Activated CD8-positive, alpha-beta T cell treated with anti-CD3 and anti-CD28 coated beads, Interleukin-2, amount 10 ng/mL, durations not matched to agents 7 days and 5 days (primary cell): ENCODE results near the gene TMEM132A. TPM values are rescaled to one million over a fixed set of nuclear protein-coding genes. Genes with fewer than 3 reads are reported as not detected.

Experiments
- ATAC-seq: fragments of 150-1000 bp; cut with Tn5 transposase; one replicate; pipeline ENCODE4 v1.10.0; 2021; ENCODE audit warnings: moderate library complexity
- CTCF ChIA-PET: fragments of 350-600 bp; sonication (Branson Sonifier 250); formaldehyde crosslinking; loops from one replicate; lab custom pipeline; 2021; ENCODE audit warnings: antibody characterized with exemption; lab: Charles Lee
- POLR2A ChIA-PET: fragments of 350-600 bp; sonication (Branson Sonifier 250); formaldehyde crosslinking; loops from one replicate; lab custom pipeline; 2021; ENCODE audit warnings: antibody characterized with exemption; lab: Charles Lee
- DNase-seq: peaks from one replicate; pipeline ENCODE4 v3.0.0-alpha.2; 2020
- H3K27ac Mint-ChIP-seq: one replicate; pipeline ENCODE4 v1.8.0; 2021; ENCODE audit warnings: mild to moderate bottlenecking, mixed read lengths
- H3K27me3 Mint-ChIP-seq: one replicate; pipeline ENCODE4 v1.8.0; 2021; ENCODE audit warnings: low read depth, mixed read lengths
- H3K36me3 Mint-ChIP-seq: one replicate; pipeline ENCODE4 v1.8.0; 2021; ENCODE audit warnings: low read depth, mixed read lengths
- H3K4me1 Mint-ChIP-seq: one replicate; pipeline ENCODE4 v1.8.0; 2021; ENCODE audit warnings: low read depth, mixed read lengths
- H3K4me3 Mint-ChIP-seq: one replicate; pipeline ENCODE4 v1.8.0; 2021; ENCODE audit warnings: mild to moderate bottlenecking, mixed read lengths
- H3K9me3 Mint-ChIP-seq: one replicate; pipeline ENCODE4 v1.8.0; 2022; ENCODE audit warnings: mixed read lengths; ENCODE audit not compliant: insufficient read depth
- total RNA-seq, 2 experiments: library from RNA; stranded (reverse); gene quantifications; one replicate each; pipeline ENCODE4 v1.2.3, GENCODE V29; 2021

Gene TMEM132A
- under 1 TPM; 0.37 to 0.47 TPM for total RNA-seq

- peaks cover 25% of the 10 kb centered on the region for H3K27me3 Mint-ChIP-seq
- ChIA-PET POLR2A (interaction anchor here (1.1 to 1.6 kb wide), 2 partner anchors 9 to 11 kb away, joined by 4 to 6 read pairs; partner anchors contain the start of gene TMEM109), CTCF (interaction anchor here (1.4 kb wide), 2 partner anchors 9 to 16 kb away, joined by 3 to 11 read pairs; no protein-coding TSS in a partner anchor)
- no peak within 1 kb of the TSS for H3K27ac Mint-ChIP-seq
- DNase-seq: no peak
- peaks cover 35% of the 10 kb centered on the region for H3K36me3 Mint-ChIP-seq
- H3K4me3 Mint-ChIP-seq: peak within 1 kb of the TSS; percentile 53
- no peaks in the 10 kb centered on the region for H3K9me3 Mint-ChIP-seq
- peaks cover 13% of the 10 kb centered on the region for H3K4me1 Mint-ChIP-seq
- ATAC-seq: peak; percentile 42
Observed at GRCh38 chr11:60924110-60924905, at the start of gene TMEM132A. TSS of gene TMEM132A (plus strand) at chr11:60924460. CDS start at chr11:60924634, 174 bp downstream.

DNA sequence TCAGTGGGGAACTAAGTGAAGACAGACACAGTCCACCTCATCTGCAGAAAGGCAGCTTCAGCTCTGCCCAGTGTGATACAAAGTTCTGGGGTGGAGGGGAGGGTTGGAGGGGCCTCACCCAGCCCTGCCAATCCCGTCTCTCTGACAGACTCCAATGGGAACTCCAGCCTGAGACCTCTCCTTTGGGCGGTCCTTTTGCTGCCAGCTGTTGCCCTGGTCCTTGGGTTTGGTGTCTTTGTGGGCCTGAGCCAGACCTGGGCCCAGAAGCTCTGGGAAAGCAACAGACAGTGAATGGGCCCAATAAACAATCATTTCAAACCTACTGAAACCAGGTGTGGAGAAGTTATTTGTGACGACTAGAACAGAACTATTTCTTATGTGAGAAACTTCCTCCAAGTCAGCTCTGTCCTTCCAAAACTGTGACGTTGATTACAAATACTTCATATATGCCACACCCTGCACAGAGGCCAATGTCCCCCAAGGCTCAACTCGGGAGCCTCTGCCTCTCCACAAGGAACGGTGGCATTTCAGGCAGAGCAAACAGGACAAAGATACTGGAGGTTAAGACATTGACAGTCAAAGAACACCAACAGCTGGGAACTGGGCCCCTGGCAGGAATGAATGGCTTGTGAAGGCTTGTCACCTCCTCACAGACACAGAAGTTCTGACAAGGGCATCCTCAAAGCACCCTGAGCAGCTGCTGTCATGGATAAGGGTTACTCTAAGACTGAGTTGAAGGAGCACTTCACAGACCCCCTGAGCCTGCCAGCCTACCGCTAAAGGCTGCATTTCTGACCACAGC lies 48.7 kb upstream of the TMEM132A start:
- ChIA-PET CTCF (interaction anchor here (0.8 to 12.6 kb wide), 4 partner anchors 13 to 44 kb away, joined by 3 to 122 read pairs (median 14); no protein-coding TSS in a partner anchor), POLR2A (interaction anchor here (0.6 kb wide), 1 partner anchor 1761 kb away, joined by 3 read pairs; no protein-coding TSS in a partner anchor)
- DNase-seq (no peak), ATAC-seq (no peak)
- H3K4me1 Mint-ChIP-seq: peaks cover 55% of the 10 kb centered on the region
- peaks cover 12% of the 10 kb centered on the region for H3K36me3 Mint-ChIP-seq
- no peaks in the 10 kb centered on the region for H3K9me3 Mint-ChIP-seq
- H3K27me3 Mint-ChIP-seq: no peaks in the 10 kb centered on the region
- H3K4me3 Mint-ChIP-seq: no peak overlapping the region
- no peak overlapping the region for H3K27ac Mint-ChIP-seq

DNA sequence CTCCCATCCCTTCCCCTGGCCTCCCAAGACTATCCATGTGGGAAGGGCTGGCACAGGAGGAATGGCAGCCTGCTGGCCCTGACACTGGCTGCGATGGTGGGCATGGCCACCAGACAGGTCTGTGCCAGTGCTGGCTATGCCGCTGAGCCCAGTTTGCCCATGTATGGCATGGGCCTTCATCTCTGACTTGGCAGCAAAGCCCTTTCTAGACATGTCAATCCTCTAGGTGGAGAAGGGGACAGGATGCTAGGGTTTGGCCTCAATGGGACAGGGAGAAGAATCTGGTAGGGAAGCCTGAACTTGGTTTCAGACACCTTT lies 48.1 kb upstream of the TMEM132A start:
- H3K27ac Mint-ChIP-seq: peak overlapping the region; percentile 5
- peaks cover 54% of the 10 kb centered on the region for H3K4me1 Mint-ChIP-seq
- no peak overlapping the region for H3K4me3 Mint-ChIP-seq
- ChIA-PET POLR2A (no interaction called here), CTCF (interaction anchor here (0.8 to 12.6 kb wide), 4 partner anchors 13 to 45 kb away, joined by 3 to 122 read pairs (median 14); no protein-coding TSS in a partner anchor)
- no peaks in the 10 kb centered on the region for H3K27me3 Mint-ChIP-seq
- peaks cover 17% of the 10 kb centered on the region for H3K36me3 Mint-ChIP-seq
- ATAC-seq (no peak), DNase-seq (no peak)
- H3K9me3 Mint-ChIP-seq: no peaks in the 10 kb centered on the region

GRCh38 chr11:60878245-60879101 lies 45.8 kb upstream of the TMEM132A start:
- H3K9me3 Mint-ChIP-seq: no peaks in the 10 kb centered on the region
- no peak for ATAC-seq
- no peak for DNase-seq
- ChIA-PET CTCF (interaction anchor here (2.2 to 12.6 kb wide), 3 partner anchors 10 to 47 kb away, joined by 6 to 122 read pairs (median 25); no protein-coding TSS in a partner anchor), POLR2A (no interaction called here)
- H3K4me3 Mint-ChIP-seq: no peak overlapping the region
- H3K36me3 Mint-ChIP-seq: peaks cover 25% of the 10 kb centered on the region
- no peak overlapping the region for H3K27ac Mint-ChIP-seq
- H3K27me3 Mint-ChIP-seq: no peaks in the 10 kb centered on the region
- peaks cover 31% of the 10 kb centered on the region for H3K4me1 Mint-ChIP-seq

DNA sequence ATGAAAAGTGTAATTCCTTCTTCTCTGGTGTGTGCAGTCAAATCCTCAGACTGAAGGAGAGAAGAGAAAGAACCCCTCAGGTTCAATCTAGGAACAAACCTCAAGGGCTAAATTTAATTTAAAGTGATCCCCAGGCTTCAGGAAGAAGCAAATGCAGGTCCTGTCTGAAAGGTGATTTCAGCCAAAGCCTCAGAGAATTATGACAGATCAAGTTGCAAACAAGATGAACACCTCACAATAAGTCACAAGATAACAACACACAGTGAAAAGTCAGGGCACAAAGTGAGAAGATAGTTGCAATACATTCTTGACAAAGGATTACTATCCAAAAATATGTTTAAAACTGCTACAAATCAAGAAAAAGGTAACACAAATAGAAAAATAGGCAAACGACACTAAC lies 45.2 kb upstream of the TMEM132A start:
- DNase-seq: no peak
- Mint-ChIP-seq H3K4me1 (peaks cover 24% of the 10 kb centered on the region), H3K36me3 (peaks cover 25% of the 10 kb centered on the region), H3K9me3 (no peaks in the 10 kb centered on the region), H3K4me3 (no peak overlapping the region), H3K27me3 (no peaks in the 10 kb centered on the region), H3K27ac (no peak overlapping the region)
- no peak for ATAC-seq
- ChIA-PET CTCF (interaction anchor here (4.2 to 12.6 kb wide), 2 partner anchors 10 to 48 kb away, joined by 25 to 122 read pairs; no protein-coding TSS in a partner anchor), POLR2A (no interaction called here)

- H3K9me3 Mint-ChIP-seq: no peaks in the 10 kb centered on the region
- POLR2A ChIA-PET: no interaction called here
- peaks cover 27% of the 10 kb centered on the region for H3K36me3 Mint-ChIP-seq
- no peak overlapping the region for H3K4me3 Mint-ChIP-seq
- CTCF ChIA-PET: interaction anchor here (0.8 to 12.9 kb wide), 2 partner anchors 29 to 45 kb away, joined by 3 to 610 read pairs; partner anchors contain the start of gene CCDC86
- DNase-seq: no peak
- no peaks in the 10 kb centered on the region for H3K27me3 Mint-ChIP-seq
- peaks cover 17% of the 10 kb centered on the region for H3K4me1 Mint-ChIP-seq
- ATAC-seq: no peak
- H3K27ac Mint-ChIP-seq: no peak overlapping the region
Observed at GRCh38 chr11:60879971-60880588, 44.2 kb upstream of the TMEM132A start.

DNA sequence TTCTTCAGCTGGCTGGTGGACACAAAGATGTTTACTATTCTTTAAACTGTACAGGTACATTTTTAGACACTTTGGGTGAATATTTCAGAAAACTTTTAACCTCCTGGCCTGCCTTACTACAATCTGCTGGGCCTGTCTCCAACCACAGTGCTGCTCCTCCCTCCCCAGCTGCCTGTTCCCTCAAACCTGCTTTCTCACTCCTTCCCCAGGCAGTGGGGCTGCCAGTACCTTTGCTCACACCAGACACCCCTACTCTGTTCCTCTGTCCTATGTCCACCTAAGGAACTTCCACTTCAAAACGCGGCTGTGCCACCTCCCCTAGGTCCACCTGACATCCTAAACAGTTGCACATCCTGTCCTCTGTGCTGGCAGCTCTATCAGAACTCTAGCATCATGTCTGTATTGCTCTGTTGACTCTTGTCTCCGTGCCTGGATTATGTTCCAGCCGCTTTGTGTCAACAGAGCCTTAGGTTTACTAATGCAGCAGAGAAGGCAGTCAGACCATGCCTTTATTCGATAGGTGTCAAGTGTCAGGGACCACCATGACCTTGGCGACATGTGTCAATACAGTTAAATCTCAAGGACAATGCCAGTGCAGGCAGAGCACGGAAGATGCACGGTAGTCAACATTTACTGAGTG lies 43.5 kb upstream of the TMEM132A start:
- Mint-ChIP-seq H3K9me3 (no peaks in the 10 kb centered on the region), H3K36me3 (peaks cover 33% of the 10 kb centered on the region), H3K27ac (peak overlapping the region; percentile 16), H3K27me3 (no peaks in the 10 kb centered on the region), H3K4me1 (peaks cover 17% of the 10 kb centered on the region), H3K4me3 (no peak overlapping the region)
- ChIA-PET CTCF (interaction anchor here (0.8 to 12.9 kb wide), 2 partner anchors 30 to 46 kb away, joined by 3 to 610 read pairs; partner anchors contain the start of gene CCDC86), POLR2A (no interaction called here)
- ATAC-seq (no peak), DNase-seq (no peak)

DNA sequence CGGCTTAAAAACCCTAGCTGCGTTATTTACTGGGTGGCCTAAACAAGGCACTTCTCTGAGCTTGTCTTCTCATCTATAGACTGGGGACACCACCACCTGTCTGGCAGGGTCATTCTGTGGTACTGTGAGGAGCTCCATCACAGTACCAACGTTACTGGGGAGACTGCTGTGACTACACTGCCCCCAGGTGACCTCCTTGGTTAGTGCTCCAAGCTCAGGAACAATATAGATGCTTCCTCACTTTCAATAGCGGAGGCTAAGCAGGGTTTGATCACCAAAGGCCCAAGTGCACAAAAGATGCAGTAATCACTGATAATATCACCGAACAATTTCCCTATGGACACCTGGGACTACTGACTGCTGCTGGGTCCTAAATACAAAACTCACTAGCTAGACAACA lies 36.7 kb upstream of the TMEM132A start:
- Mint-ChIP-seq H3K9me3 (no peaks in the 10 kb centered on the region), H3K36me3 (peaks cover 34% of the 10 kb centered on the region), H3K4me3 (no peak overlapping the region), H3K4me1 (peaks cover 9% of the 10 kb centered on the region), H3K27me3 (no peaks in the 10 kb centered on the region), H3K27ac (no peak overlapping the region)
- peak; percentile 79 for DNase-seq
- POLR2A ChIA-PET: interaction anchor here (1.0 to 1.3 kb wide), 5 partner anchors 21 to 112 kb away, joined by 3 to 7 read pairs (median 3); no protein-coding TSS in a partner anchor
- CTCF ChIA-PET: interaction anchor here (0.7 to 12.9 kb wide), 29 partner anchors 10 to 300 kb away, joined by 3 to 610 read pairs (median 6); partner anchors contain the start of genes CCDC86, PRPF19, PTGDR2 and ZP1
- peak; percentile 99 for ATAC-seq

DNA sequence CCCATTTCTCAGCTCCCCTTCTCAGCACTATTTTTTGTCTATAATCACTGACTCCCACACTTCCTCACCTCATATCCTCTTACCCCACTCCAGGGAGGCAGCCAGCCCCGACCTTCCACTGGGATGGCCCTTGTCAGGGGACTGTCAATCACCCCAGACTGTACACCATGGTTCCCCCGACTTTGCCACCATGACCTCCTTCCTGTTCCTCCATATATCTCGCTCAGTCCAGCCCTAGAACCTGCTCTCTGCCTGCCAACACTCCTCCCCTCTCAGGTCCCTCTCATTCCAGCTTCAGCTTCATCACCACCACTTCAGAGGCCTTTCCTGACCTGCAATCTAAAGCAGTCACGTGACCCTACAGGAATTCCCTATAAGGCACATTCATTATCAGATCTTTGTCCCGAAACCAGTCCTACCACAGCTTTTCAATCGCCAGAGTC lies 34.4 kb upstream of the TMEM132A start:
- Mint-ChIP-seq H3K27ac (peak overlapping the region; percentile 51), H3K4me3 (no peak overlapping the region), H3K27me3 (no peaks in the 10 kb centered on the region), H3K4me1 (peaks cover 9% of the 10 kb centered on the region), H3K36me3 (peaks cover 41% of the 10 kb centered on the region), H3K9me3 (no peaks in the 10 kb centered on the region)
- no peak for ATAC-seq
- ChIA-PET CTCF (interaction anchor here (1.0 to 12.9 kb wide), 5 partner anchors 8 to 115 kb away, joined by 3 to 610 read pairs (median 61); partner anchors contain the start of genes CCDC86 and ZP1), POLR2A (interaction anchor here (1.2 kb wide), 1 partner anchor 59 kb away, joined by 4 read pairs; no protein-coding TSS in a partner anchor)
- no peak for DNase-seq

DNA sequence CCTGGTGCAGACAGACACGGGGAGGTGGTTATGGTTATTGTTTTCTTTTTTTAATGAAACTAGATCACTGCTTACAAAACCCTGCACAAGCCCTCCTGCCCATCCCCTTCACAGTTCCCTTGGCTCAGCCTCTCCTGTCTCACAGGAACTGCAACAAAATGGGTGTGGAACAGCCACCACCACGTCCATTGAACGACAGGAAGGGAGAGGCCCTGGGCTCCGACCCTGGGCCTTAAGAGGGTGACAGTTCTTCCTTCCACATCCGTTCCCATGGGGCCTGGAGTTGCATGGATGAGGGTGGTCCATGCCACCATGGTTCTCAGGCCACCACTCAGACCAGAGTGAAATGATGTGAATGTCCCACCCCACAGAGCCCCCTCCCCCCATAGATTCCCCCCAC lies 33.6 kb upstream of the TMEM132A start:
- Mint-ChIP-seq H3K9me3 (no peaks in the 10 kb centered on the region), H3K4me3 (no peak overlapping the region), H3K27ac (no peak overlapping the region), H3K4me1 (peaks cover 9% of the 10 kb centered on the region), H3K27me3 (no peaks in the 10 kb centered on the region), H3K36me3 (peaks cover 41% of the 10 kb centered on the region)
- DNase-seq: no peak
- ChIA-PET POLR2A (interaction anchor here (1.2 kb wide), 1 partner anchor 14 kb away, joined by 5 read pairs; no protein-coding TSS in a partner anchor), CTCF (interaction anchor here (0.6 to 12.9 kb wide), 5 partner anchors 7 to 115 kb away, joined by 4 to 610 read pairs (median 61); partner anchors contain the start of genes CCDC86 and ZP1)
- ATAC-seq: no peak
